ENCODE measurements around the gene HMX1.

The HMX1 gene

DNA sequence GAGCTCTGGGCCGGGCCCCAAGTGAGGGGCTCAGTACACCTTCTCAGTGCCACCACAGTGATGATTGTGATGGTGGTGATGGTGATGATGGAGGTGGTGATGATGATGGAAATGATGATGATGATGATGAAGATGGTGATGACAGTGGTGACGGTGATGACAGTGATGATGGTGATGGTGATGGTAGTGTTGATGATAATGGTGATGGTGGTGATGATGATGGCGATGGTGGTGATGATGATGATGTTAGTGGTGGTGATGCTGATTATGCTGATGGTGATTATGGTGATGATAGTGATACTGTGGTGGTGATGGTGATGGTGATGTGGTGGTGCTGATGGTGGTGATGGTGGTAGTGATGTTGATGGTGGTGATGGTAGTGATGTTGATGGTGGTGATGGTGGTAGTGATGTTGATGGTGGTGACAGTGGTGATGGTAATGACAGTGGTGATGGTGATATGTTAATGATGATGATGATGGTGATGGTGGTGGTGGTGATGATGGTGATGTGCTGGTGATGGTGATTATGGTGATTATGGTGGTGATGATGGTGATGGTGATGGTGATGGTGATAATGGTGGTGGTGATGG is 29.9 kb downstream of the HMX1 start:
- in situ Hi-C loops (cut with HindIII; ENCODE audit: low pct_ligation_motif_present, low sequenced_read_pairs) = no loop called here
- no peaks in the 10 kb centered on the region for H3K27me3 ChIP-seq (replicated peaks)
- no peak overlapping the region for H3K4me3 ChIP-seq (ENCODE audit: low read depth, low read length)
- TF ChIP-seq CTCF (IDR thresholded peaks at IDR 0.05; ENCODE audit: low read depth, low read length, missing control alignments) = no peak
- no peak overlapping the region for H3K27ac ChIP-seq
- H3K36me3 ChIP-seq (replicated peaks) = no peaks in the 10 kb centered on the region
- no peak for DNase-seq

- in situ Hi-C loops (cut with HindIII; ENCODE audit: low pct_ligation_motif_present, low sequenced_read_pairs) = no loop called here
Observed at GRCh38 chr4:8840816-8841455, 30.7 kb downstream of the HMX1 start.

GRCh38 chr4:8840006-8840793 is 31.4 kb downstream of the HMX1 start:
- TF ChIP-seq CTCF (IDR thresholded peaks at IDR 0.05; ENCODE audit: low read depth, low read length, missing control alignments) = no peak
- Histone ChIP-seq H3K36me3 (replicated peaks) (no peaks in the 10 kb centered on the region), H3K27ac (no peak overlapping the region), H3K27me3 (replicated peaks) (no peaks in the 10 kb centered on the region), H3K4me3 (ENCODE audit: low read depth, low read length) (no peak overlapping the region)
- in situ Hi-C loops (cut with HindIII; ENCODE audit: low pct_ligation_motif_present, low sequenced_read_pairs) = no loop called here
- no peak for DNase-seq

More at GRCh38 chr4:8840816-8841455, 30.7 kb downstream of the HMX1 start:
- H3K4me3 ChIP-seq (ENCODE audit: low read depth, low read length) = no peak overlapping the region
- H3K27me3 ChIP-seq (replicated peaks) = no peaks in the 10 kb centered on the region
- no peaks in the 10 kb centered on the region for H3K36me3 ChIP-seq (replicated peaks)
- H3K27ac ChIP-seq = no peak overlapping the region
- DNase-seq = no peak
- no peak for TF ChIP-seq CTCF (IDR thresholded peaks at IDR 0.05; ENCODE audit: low read depth, low read length, missing control alignments)

DNA sequence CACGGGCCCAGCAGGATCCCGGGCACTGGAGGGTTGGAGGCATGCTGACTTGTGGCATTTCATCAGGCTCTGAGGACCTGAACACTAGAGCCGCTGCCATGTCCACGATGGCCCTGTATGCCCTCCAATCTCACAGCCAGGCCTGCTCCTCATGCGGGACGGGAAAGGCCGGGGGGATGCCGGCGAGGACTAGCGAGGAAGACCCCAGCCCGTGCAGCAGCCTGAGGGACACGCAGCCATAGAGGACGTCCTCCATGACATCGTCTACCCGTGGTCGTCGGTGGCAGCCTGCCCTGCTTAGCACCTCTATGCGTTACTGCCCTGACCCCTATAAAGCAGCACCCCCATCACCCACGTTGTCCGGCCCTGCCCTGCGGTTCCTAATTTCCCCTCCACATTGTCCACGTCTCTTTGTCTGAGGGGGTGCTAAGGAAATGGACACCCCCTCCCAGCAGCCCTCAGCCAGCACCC is 32.6 kb downstream of the HMX1 start:
- H3K36me3 ChIP-seq (replicated peaks) = no peaks in the 10 kb centered on the region
- H3K27me3 ChIP-seq (replicated peaks) = no peaks in the 10 kb centered on the region
- no peak for TF ChIP-seq CTCF (IDR thresholded peaks at IDR 0.05; ENCODE audit: low read depth, low read length, missing control alignments)
- H3K4me3 ChIP-seq (ENCODE audit: low read depth, low read length) = no peak overlapping the region
- no peak for DNase-seq
- in situ Hi-C loops (cut with HindIII; ENCODE audit: low pct_ligation_motif_present, low sequenced_read_pairs) = no loop called here
- no peak overlapping the region for H3K27ac ChIP-seq

DNA sequence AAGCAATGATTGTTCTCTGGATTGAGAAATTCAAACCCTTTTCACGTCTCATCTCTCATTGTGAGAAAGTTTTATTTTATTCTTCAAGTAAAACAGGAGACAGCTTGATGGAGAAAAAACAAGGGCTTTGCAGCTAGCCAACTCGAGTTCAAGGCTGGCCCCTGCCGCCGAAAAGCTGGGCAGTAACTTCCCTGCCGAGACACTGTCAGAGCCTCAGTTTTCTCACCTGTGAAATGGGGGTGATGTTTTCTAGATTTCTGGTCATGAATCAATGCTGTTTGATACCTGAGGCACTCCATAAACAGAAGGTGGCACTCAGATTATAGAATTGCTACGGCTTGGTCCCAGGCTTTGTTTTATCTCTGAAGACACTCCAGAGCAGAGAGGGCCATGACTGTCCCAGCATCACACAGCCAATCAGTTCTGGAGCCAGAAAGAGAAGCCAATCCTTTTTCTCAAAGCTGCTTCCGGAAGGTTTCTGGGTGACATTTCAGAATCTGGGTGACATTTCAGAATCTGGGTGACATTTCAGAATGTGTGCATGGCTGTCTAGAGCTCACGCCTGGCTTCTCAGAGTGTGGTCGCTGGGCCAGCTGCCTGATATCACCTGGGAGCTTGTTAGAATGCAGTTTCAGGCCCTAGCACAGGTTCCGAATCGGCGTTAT is 33.2 kb downstream of the HMX1 start:
- DNase-seq = no peak
- Histone ChIP-seq H3K4me3 (ENCODE audit: low read depth, low read length) (no peak overlapping the region), H3K27me3 (replicated peaks) (no peaks in the 10 kb centered on the region), H3K36me3 (replicated peaks) (no peaks in the 10 kb centered on the region), H3K27ac (no peak overlapping the region)
- in situ Hi-C loops (cut with HindIII; ENCODE audit: low pct_ligation_motif_present, low sequenced_read_pairs) = no loop called here
- no peak for TF ChIP-seq CTCF (IDR thresholded peaks at IDR 0.05; ENCODE audit: low read depth, low read length, missing control alignments)

All from brain microvascular endothelial cell (primary cell).